RWPE2 (cell line): Measurements from ENCODE around the gene TLCD1.

Source experiments
- ATAC-seq: fragments of 200-7000 bp; cut with Tn5 transposase; 3 replicates; pipeline ENCODE4 v1.9.1; 2021; ENCODE audit warnings: low read depth
- DNase-seq: peaks from one replicate; pipeline ENCODE4 v3.0.0-alpha.2; 2020; ENCODE audit warnings: low spot score
- H3K27ac ChIP-seq: fragments of 450-650 bp; 2 replicates; pipeline ENCODE4 v1.5.1; 2017; ENCODE audit warnings: mild to moderate bottlenecking; ENCODE audit not compliant: poor library complexity, severe bottlenecking
- H3K27me3 ChIP-seq: fragments of 250-450 bp; sonication (Bioruptor Pico); 2 replicates; pipeline ENCODE4 v1.5.1; 2021; ENCODE audit warnings: mild to moderate bottlenecking, moderate library complexity; ENCODE audit not compliant: insufficient read depth, poor library complexity, severe bottlenecking
- H3K36me3 ChIP-seq: fragments of 250-450 bp; sonication (Bioruptor Pico); 2 replicates; pipeline ENCODE4 v1.5.1; 2020; ENCODE audit warnings: low read depth, mild to moderate bottlenecking, moderate library complexity
- H3K4me1 ChIP-seq: fragments of 250-450 bp; sonication (Bioruptor Pico); 2 replicates; pipeline ENCODE4 v1.5.1; 2021; ENCODE audit warnings: mild to moderate bottlenecking, moderate library complexity; ENCODE audit not compliant: insufficient read depth, poor library complexity, severe bottlenecking
- H3K4me3 ChIP-seq: fragments of 250-450 bp; sonication (Bioruptor Pico); 2 replicates; pipeline ENCODE4 v1.5.1; 2021; ENCODE audit warnings: mild to moderate bottlenecking, moderate library complexity; ENCODE audit not compliant: severe bottlenecking
- H3K9me3 ChIP-seq: fragments of 250-450 bp; sonication (Bioruptor Pico); 2 replicates; pipeline ENCODE4 v1.5.1; 2021; ENCODE audit warnings: mild to moderate bottlenecking, moderate library complexity; ENCODE audit not compliant: severe bottlenecking
- TF ChIP-seq, protein P1 (sequence below): fragments of 450-650 bp; IDR thresholded peaks from one replicate; pipeline ENCODE4 v1.5.1; 2017; ENCODE audit warnings: mild to moderate bottlenecking, moderate library complexity; ENCODE audit not compliant: poor library complexity, severe bottlenecking

TLCD1 gene

DNA sequence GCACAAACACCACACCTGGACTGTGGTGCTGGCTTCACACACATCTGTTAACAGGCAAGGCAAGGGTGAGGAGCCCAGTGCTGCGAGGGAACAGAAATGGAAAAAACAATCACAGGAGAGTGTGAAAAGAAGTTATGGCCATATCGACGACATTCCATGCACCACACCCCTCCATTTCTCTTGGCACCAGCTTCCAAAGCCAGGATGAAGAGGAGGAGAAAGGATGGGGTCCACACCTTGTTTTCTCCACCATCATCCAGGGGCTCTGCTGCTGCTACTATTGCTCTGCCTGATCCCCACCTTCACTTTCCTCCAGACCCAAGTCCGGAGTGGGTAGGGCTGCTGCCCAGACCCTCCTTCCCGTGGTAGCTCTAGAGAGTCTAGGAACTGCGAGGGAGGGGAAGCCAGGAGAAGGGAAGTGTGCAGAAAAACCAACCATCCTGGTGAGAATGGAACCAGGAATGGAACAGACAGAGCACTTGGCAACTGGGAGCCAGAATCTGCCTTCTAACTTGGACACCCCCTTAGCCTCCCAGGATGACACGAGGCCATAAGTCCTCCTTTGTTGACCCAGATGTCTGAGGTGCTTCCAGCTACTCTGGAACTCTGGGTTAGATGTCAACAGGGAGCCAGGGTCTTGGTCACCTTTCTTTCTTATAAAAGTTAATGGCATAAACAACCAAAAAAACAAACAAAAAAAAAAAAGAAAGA, 13.2 kb downstream of the TLCD1 start:
- Histone ChIP-seq H3K4me3 (no peak overlapping the region), H3K27me3 (no peaks in the 10 kb centered on the region), H3K4me1 (no peaks in the 10 kb centered on the region), H3K9me3 (no peaks in the 10 kb centered on the region), H3K36me3 (peaks cover 29% of the 10 kb centered on the region), H3K27ac (no peak overlapping the region)
- no peak for ATAC-seq
- DNase-seq: no peak
- TF ChIP-seq, protein P1, sequence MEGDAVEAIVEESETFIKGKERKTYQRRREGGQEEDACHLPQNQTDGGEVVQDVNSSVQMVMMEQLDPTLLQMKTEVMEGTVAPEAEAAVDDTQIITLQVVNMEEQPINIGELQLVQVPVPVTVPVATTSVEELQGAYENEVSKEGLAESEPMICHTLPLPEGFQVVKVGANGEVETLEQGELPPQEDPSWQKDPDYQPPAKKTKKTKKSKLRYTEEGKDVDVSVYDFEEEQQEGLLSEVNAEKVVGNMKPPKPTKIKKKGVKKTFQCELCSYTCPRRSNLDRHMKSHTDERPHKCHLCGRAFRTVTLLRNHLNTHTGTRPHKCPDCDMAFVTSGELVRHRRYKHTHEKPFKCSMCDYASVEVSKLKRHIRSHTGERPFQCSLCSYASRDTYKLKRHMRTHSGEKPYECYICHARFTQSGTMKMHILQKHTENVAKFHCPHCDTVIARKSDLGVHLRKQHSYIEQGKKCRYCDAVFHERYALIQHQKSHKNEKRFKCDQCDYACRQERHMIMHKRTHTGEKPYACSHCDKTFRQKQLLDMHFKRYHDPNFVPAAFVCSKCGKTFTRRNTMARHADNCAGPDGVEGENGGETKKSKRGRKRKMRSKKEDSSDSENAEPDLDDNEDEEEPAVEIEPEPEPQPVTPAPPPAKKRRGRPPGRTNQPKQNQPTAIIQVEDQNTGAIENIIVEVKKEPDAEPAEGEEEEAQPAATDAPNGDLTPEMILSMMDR: no peak

- peaks cover 29% of the 10 kb centered on the region for H3K36me3 ChIP-seq
- peak overlapping the region; percentile 73 for H3K27ac ChIP-seq
- DNase-seq: no peak
- ATAC-seq: no peak
- TF ChIP-seq, protein P1: no peak
- H3K4me3 ChIP-seq: no peak overlapping the region
- H3K9me3 ChIP-seq: no peaks in the 10 kb centered on the region
- H3K4me1 ChIP-seq: no peaks in the 10 kb centered on the region
- no peaks in the 10 kb centered on the region for H3K27me3 ChIP-seq
Observed at GRCh38 chr17:28712032-28712704, 13.9 kb downstream of the TLCD1 start.

DNA sequence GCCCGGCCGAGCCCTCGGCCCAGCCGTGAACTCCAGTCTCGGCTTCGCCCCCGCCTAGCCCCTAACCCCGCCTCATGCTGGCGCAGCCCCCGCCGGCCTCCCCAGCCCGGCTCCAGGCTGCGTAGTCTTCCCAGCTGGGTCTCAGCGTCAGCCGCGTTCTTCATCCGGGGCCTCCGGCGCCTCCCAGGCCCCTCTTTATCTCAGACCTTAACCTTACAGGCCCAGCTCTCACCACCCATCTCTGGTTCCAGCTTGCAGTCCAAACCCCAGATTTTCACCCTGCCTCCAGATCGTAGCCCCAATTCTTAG, 14.4 kb downstream of the TLCD1 start, which contains the start of gene PROCA1:
Gene PROCA1, minus strand, starts transcription at position 166 of the 309 bp plus-strand sequence. CDS start 228 bp downstream, outside the sequence.
- peak within 1 kb of the TSS; percentile 47 for H3K4me3 ChIP-seq
- DNase-seq (no peak), ATAC-seq (no peak; the same call in 2 of the 3 replicates)
- H3K36me3 ChIP-seq: peaks cover 29% of the 10 kb centered on the region
- no peaks in the 10 kb centered on the region for H3K27me3 ChIP-seq
- no peaks in the 10 kb centered on the region for H3K9me3 ChIP-seq
- TF ChIP-seq, protein P1: no peak
- no peaks in the 10 kb centered on the region for H3K4me1 ChIP-seq
- peak within 1 kb of the TSS; percentile 73 for H3K27ac ChIP-seq

DNA sequence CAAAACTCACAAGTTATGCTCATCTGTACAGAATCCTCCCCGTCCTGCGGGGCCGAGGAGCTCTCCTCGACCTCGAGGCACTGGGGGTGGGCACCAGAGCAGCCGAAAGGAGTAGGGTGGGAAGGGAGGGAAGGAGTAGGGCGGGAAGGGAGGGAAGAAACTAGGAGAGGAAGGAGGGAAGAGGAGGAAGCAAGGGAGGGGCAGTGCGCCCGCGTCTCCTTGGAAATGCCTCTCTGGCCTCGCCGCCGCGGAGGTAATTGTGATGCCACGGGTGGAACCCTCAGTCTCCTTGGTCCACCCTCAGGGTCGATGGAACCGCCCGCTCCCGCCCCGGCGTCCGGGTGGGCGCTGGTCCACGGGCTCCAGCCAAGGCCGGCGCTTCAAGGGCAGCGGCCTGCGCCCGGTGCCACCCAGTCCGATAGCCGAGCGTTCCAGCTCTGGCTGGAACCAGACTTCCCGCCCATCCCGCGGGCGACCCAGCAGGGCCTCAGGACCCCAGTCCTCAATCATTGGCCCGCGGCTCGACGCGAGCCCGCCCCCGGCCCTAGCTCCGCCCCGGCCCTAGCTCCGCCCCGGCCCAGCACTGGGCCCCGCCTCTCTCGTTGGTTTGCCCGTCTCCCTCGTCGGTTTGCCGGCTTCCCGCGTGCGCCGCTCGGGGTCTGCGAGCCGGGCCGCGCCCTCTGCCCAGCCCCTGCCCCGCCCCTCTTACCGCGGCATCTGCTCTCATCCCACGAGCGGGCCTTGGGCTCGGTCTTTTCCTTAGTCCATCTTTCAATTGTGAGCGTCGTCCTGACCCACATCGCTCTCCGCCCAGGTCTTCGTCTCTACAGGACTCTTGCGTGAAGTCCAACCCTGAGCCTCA, 14.9 kb downstream of the TLCD1 start:
- Histone ChIP-seq H3K9me3 (no peaks in the 10 kb centered on the region), H3K27me3 (no peaks in the 10 kb centered on the region), H3K4me1 (no peaks in the 10 kb centered on the region), H3K27ac (peak overlapping the region; percentile 73), H3K36me3 (peaks cover 23% of the 10 kb centered on the region), H3K4me3 (peak overlapping the region; percentile 47)
- peak; percentile 90 for DNase-seq
- ATAC-seq: peak; percentile 91
- TF ChIP-seq, protein P1: no peak
